GM23248 (cell line): ENCODE measurements around the gene CFAP69.

ENCODE experiments used
- EZH2 ChIP-seq: fragments of 200-600 bp; sonication (generic); IDR thresholded peaks from 2 replicates; pipeline ENCODE4 v1.6.1; 2018; ENCODE audit warnings: antibody characterized with exemption, mild to moderate bottlenecking; ENCODE audit not compliant: insufficient read depth, poor library complexity, severe bottlenecking
- EZH2phosphoT487 ChIP-seq: fragments of 200-600 bp; sonication (generic); IDR thresholded peaks from 2 replicates; pipeline ENCODE4 v1.6.1; 2018; ENCODE audit warnings: antibody characterized with exemption, moderate library complexity, mild to moderate bottlenecking, low read depth; ENCODE audit not compliant: insufficient read depth

- TF ChIP-seq EZH2phosphoT487: no peak
- TF ChIP-seq EZH2: no peak
These were observed 14.1 kb upstream of the CFAP69 start for GRCh38 chr7:90230834-90231233.
